ENCODE measurements around the gene GPR83.

- TF ChIP-seq CTCF (conservative IDR thresholded peaks at IDR 0.05; ENCODE audit: low read depth, low read length) (no peak), EZH2 (IDR thresholded peaks at IDR 0.05; ENCODE audit: borderline replicate concordance, low read depth, low read length, poor library complexity, severe bottlenecking) (no peak)
Measured at GRCh38 chr11:94449029-94449428, 47.8 kb upstream of the GPR83 start.

All from A673 (cell line).